GM12891 (cell line): ENCODE results near the gene ESYT2.

Experiments used
- POLR2A ChIP-seq: IDR thresholded peaks from 2 replicates; pipeline ENCODE4 v1.6.1; 2011; ENCODE audit warnings: low read depth, low read length, control low read depth
- POLR2AphosphoS5 ChIP-seq: IDR thresholded peaks from 2 replicates; pipeline ENCODE4 v1.6.1; 2011; ENCODE audit warnings: low read depth, low read length, control low read depth

DNA sequence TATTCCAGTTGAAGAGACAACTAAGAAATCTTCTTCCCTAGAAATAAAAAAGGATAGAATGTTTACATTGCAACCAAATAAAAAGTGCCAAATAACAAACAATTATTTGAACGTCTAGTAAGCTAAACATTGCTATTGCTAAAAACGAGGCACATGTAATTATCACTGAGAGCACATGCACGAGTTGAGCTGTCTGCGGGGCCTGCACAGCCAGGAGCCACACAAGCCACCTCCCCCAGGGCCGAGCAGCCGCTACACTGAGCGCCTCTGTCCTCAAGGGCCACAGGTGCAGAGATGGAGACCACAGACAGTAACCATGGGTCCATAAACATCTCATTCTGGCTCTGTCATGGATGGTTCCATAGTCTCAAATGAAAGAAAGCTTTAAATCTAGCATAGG is 141.9 kb downstream of the ESYT2 start:
- TF ChIP-seq POLR2AphosphoS5: no peak
- no peak for TF ChIP-seq POLR2A
